GM23338 (cell line): ENCODE data around the gene PTRH1.

ENCODE experiments used
- CREB1 ChIP-seq: fragments of 250-450 bp; sonication (Bioruptor Pico); IDR thresholded peaks from 2 replicates; pipeline ENCODE4 v1.5.0; 2020; ENCODE audit warnings: low read depth, mild to moderate bottlenecking, moderate library complexity
- POLR2AphosphoS5 ChIP-seq: IDR thresholded peaks from 2 replicates; pipeline ENCODE4 v1.6.1; 2016; ENCODE audit warnings: antibody characterized with exemption, low read depth
- TF ChIP-seq, protein P1 (sequence below), 2 experiments: fragments of 200-600 bp in 1 of 2; sonication (generic) in 1 of 2; conservative IDR thresholded peaks; 2 replicates each; pipeline versions ENCODE4 v1.5.1 to v1.6.1; 2016 to 2017; ENCODE audit warnings: antibody characterized with exemption in 2 of 2, low read depth in 2 of 2, mild to moderate bottlenecking in 2 of 2, moderate library complexity in 1 of 2
- TF ChIP-seq, protein P2 (sequence below): IDR thresholded peaks from one replicate; pipeline ENCODE4 v1.6.1; 2018; ENCODE audit warnings: antibody characterized with exemption; ENCODE audit not compliant: unreplicated experiment
- TF ChIP-seq, protein P3 (sequence below): IDR thresholded peaks from 2 replicates; pipeline ENCODE4 v1.6.1; 2016; ENCODE audit warnings: antibody characterized with exemption

DNA sequence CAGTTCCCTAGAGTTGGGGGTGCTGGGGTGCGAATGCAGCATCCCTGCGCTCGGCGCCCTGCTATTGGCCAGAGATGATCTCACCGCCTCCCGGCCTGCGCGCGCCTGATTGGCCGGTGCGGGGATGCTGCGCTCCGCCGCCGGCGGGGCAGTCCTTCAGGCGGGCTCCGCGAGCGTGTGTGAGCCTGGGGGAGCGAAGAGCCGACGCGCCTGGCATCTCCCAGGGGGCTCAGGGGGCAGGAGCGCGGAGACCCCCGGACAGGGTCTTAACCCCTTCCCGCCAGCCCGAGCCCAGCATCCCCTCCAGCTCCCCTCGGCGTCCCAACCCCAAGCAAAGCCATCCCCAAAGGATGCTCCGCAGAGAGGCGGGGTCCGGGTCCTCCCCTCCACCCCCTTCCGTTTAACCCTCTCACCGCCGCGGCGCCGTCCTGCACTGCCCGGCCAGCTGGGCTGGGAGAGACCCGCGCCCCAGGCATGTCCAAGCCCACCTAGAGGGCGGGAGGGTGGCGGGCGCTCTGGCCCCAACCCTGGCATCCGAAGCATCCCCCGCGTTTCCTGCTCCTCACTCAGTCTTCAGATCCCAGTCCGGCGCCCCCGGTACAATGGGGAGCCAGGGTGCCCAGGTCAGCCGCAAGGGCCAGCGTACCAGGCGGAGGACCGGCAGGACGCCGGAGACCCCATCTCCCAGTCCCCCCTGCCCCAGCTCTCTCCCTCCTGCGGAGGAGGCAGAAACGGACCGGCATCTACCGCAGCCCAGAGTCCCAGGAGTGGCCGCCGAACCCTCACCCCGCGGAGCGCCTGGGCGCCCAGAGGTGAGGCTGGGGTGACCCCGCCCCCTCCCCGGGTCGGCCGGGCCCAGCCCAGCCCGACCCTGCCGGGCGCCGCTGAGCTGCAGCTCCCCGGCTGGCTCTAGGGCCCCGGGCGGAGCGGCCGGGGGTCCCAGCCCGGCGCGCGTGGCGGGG lies 38.9 kb upstream of the PTRH1 start:
- TF ChIP-seq, protein P1, sequence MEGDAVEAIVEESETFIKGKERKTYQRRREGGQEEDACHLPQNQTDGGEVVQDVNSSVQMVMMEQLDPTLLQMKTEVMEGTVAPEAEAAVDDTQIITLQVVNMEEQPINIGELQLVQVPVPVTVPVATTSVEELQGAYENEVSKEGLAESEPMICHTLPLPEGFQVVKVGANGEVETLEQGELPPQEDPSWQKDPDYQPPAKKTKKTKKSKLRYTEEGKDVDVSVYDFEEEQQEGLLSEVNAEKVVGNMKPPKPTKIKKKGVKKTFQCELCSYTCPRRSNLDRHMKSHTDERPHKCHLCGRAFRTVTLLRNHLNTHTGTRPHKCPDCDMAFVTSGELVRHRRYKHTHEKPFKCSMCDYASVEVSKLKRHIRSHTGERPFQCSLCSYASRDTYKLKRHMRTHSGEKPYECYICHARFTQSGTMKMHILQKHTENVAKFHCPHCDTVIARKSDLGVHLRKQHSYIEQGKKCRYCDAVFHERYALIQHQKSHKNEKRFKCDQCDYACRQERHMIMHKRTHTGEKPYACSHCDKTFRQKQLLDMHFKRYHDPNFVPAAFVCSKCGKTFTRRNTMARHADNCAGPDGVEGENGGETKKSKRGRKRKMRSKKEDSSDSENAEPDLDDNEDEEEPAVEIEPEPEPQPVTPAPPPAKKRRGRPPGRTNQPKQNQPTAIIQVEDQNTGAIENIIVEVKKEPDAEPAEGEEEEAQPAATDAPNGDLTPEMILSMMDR (conservative IDR thresholded peaks at IDR 0.05; ENCODE audit: low read depth in 2 of 2), result no peak
- TF ChIP-seq, protein P2, sequence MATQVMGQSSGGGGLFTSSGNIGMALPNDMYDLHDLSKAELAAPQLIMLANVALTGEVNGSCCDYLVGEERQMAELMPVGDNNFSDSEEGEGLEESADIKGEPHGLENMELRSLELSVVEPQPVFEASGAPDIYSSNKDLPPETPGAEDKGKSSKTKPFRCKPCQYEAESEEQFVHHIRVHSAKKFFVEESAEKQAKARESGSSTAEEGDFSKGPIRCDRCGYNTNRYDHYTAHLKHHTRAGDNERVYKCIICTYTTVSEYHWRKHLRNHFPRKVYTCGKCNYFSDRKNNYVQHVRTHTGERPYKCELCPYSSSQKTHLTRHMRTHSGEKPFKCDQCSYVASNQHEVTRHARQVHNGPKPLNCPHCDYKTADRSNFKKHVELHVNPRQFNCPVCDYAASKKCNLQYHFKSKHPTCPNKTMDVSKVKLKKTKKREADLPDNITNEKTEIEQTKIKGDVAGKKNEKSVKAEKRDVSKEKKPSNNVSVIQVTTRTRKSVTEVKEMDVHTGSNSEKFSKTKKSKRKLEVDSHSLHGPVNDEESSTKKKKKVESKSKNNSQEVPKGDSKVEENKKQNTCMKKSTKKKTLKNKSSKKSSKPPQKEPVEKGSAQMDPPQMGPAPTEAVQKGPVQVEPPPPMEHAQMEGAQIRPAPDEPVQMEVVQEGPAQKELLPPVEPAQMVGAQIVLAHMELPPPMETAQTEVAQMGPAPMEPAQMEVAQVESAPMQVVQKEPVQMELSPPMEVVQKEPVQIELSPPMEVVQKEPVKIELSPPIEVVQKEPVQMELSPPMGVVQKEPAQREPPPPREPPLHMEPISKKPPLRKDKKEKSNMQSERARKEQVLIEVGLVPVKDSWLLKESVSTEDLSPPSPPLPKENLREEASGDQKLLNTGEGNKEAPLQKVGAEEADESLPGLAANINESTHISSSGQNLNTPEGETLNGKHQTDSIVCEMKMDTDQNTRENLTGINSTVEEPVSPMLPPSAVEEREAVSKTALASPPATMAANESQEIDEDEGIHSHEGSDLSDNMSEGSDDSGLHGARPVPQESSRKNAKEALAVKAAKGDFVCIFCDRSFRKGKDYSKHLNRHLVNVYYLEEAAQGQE, result no peak
- TF ChIP-seq POLR2AphosphoS5, result no peak
- TF ChIP-seq, protein P3, sequence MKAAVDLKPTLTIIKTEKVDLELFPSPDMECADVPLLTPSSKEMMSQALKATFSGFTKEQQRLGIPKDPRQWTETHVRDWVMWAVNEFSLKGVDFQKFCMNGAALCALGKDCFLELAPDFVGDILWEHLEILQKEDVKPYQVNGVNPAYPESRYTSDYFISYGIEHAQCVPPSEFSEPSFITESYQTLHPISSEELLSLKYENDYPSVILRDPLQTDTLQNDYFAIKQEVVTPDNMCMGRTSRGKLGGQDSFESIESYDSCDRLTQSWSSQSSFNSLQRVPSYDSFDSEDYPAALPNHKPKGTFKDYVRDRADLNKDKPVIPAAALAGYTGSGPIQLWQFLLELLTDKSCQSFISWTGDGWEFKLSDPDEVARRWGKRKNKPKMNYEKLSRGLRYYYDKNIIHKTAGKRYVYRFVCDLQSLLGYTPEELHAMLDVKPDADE, result no peak
- TF ChIP-seq CREB1 (CRISPR knock-in tag), result no peak
